ENCODE data around the gene FANCC.
"Not testable (repeated sequence)": the region's sequence is repeated elsewhere in the genome, so short reads cannot be mapped to it uniquely, and the experiment has no call there.

FANCC gene

GRCh38 chr9:95225076-95225725 lies 92.3 kb downstream of the FANCC start:
- no peak for DNase-seq (ENCODE audit: low read depth)
- no peak overlapping the region for H3K4me3 ChIP-seq (ENCODE audit: low read depth, low read length)
- no peak for TF ChIP-seq CTCF (IDR thresholded peaks at IDR 0.05; ENCODE audit: low read depth, low read length, missing control alignments)

- H3K4me3 ChIP-seq (ENCODE audit: low read depth, low read length) = no peak overlapping the region
- no peak for DNase-seq (ENCODE audit: low read depth)
- no peak for TF ChIP-seq CTCF (IDR thresholded peaks at IDR 0.05; ENCODE audit: low read depth, low read length, missing control alignments)
These were observed 93.0 kb downstream of the FANCC start for GRCh38 chr9:95224376-95225019.

DNA sequence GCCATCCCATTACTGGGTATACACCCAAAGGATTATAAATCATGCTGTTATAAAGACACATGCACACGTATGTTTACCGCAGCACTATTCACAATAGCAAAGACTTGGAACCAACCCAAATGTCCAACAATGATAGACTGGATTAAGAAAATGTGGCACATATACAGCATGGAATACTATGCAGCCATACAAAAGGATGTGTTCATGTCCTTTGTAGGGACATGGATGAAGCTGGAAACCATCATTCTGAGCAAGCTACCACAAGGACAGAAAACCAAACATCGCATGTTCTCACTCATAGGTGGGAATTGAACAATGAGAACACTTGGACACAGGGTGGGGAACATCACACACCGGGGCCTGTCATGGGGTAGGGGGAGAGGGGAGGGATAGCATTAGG lies 97.2 kb downstream of the FANCC start:
- DNase-seq (ENCODE audit: low read depth) = not testable (repeated sequence)

GRCh38 chr9:95218773-95219172 lies 98.7 kb downstream of the FANCC start:
- no peak overlapping the region for H3K4me3 ChIP-seq (ENCODE audit: low read depth, low read length)
- DNase-seq (ENCODE audit: low read depth) = no peak
- TF ChIP-seq CTCF (IDR thresholded peaks at IDR 0.05; ENCODE audit: low read depth, low read length, missing control alignments) = no peak

More for the DNA sequence above, 97.2 kb downstream of the FANCC start:
- H3K4me3 ChIP-seq (ENCODE audit: low read depth, low read length) = not testable (repeated sequence)

GRCh38 chr9:95217936-95218335 lies 99.6 kb downstream of the FANCC start:
- H3K4me3 ChIP-seq (ENCODE audit: low read depth, low read length) = no peak overlapping the region
- no peak for TF ChIP-seq CTCF (IDR thresholded peaks at IDR 0.05; ENCODE audit: low read depth, low read length, missing control alignments)
- DNase-seq (ENCODE audit: low read depth) = no peak

- no peak for TF ChIP-seq CTCF (IDR thresholded peaks at IDR 0.05; ENCODE audit: low read depth, low read length, missing control alignments)
- H3K4me3 ChIP-seq (ENCODE audit: low read depth, low read length) = no peak overlapping the region
- DNase-seq (ENCODE audit: low read depth) = no peak
These were observed 102.1 kb downstream of the FANCC start for GRCh38 chr9:95215336-95215898.

DNA sequence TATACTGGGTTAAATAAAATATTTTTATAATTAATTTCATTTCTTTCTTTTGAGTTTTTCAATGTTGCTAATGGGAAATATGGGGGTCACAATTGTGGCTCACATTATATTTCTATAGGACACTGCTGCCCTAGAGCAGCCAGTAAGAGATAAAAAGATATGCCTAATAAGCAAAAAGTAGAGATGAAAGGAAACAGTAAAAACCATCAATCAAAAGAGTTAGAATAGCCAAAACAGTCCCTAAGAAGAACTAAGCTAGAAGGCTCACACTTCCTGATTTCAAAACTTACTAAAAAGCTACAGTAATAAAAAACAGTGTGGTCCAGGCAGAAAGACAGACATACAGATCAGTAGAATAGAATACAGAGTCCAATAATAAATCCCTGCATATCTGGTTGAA lies 104.4 kb downstream of the FANCC start:
- no peak overlapping the region for H3K4me3 ChIP-seq (ENCODE audit: low read depth, low read length)
- no peak for DNase-seq (ENCODE audit: low read depth)
- no peak for TF ChIP-seq CTCF (IDR thresholded peaks at IDR 0.05; ENCODE audit: low read depth, low read length, missing control alignments)

All from GM12864 (cell line).